Activated CD8-positive, alpha-beta T cell treated with anti-CD3 and anti-CD28 coated beads for 36 hours (primary cell): Measurements from ENCODE around the gene HLA-DQB1. TPM values are rescaled to one million over a fixed set of nuclear protein-coding genes. Genes with fewer than 3 reads are reported as not detected.
"Not testable (repeated sequence)": the region's sequence is repeated elsewhere in the genome, so short reads cannot be mapped to it uniquely, and the experiment has no call there.

Experiments used
- ATAC-seq: fragments of 200-7000 bp; cut with Tn5 transposase; one replicate; pipeline ENCODE4 v1.10.0; 2021; ENCODE audit warnings: mild to moderate bottlenecking, moderate library complexity
- CTCF ChIA-PET: fragments of 350-600 bp; sonication (Branson Sonifier 250); formaldehyde crosslinking; loops from one replicate; lab custom pipeline; 2021; ENCODE audit warnings: antibody characterized with exemption; lab: Charles Lee
- POLR2A ChIA-PET: fragments of 350-600 bp; sonication (Branson Sonifier 250); formaldehyde crosslinking; loops from one replicate; lab custom pipeline; 2021; ENCODE audit warnings: antibody characterized with exemption; lab: Charles Lee
- DNase-seq: peaks from one replicate; pipeline ENCODE4 v3.0.0-alpha.2; 2020
- H3K27ac Mint-ChIP-seq: one replicate; pipeline ENCODE4 v1.8.0; 2021; ENCODE audit warnings: mild to moderate bottlenecking, mixed read lengths
- H3K27me3 Mint-ChIP-seq: one replicate; pipeline ENCODE4 v1.8.0; 2021; ENCODE audit warnings: mixed read lengths
- H3K36me3 Mint-ChIP-seq: one replicate; pipeline ENCODE4 v1.8.0; 2021; ENCODE audit warnings: low read depth, mixed read lengths
- H3K4me1 Mint-ChIP-seq: one replicate; pipeline ENCODE4 v1.8.0; 2021; ENCODE audit warnings: low read depth, mixed read lengths
- H3K4me3 Mint-ChIP-seq: one replicate; pipeline ENCODE4 v1.8.0; 2021; ENCODE audit warnings: mild to moderate bottlenecking, moderate library complexity, mixed read lengths
- H3K9me3 Mint-ChIP-seq: one replicate; pipeline ENCODE4 v1.8.0; 2021; ENCODE audit warnings: mixed read lengths
- intact Hi-C: fragments of 100-400 bp; cut with micrococcal nuclease; formaldehyde crosslinking; loops from one replicate; pipeline ENCODE4 v1.10.0; 2022
- total RNA-seq, 2 experiments: library from RNA; stranded (reverse); gene quantifications; one replicate each; pipeline ENCODE4 v1.2.3, GENCODE V29; 2021
- TF ChIP-seq, protein P1 (sequence below): fragments of 200-600 bp; IDR thresholded peaks from one replicate; pipeline ENCODE4 v1.8.0; 2022; ENCODE audit warnings: antibody characterized with exemption, mild to moderate bottlenecking

Gene HLA-DQB1
- total RNA-seq, 2 experiments from 2014 or later = 5.3 to 6.9 TPM

DNA sequence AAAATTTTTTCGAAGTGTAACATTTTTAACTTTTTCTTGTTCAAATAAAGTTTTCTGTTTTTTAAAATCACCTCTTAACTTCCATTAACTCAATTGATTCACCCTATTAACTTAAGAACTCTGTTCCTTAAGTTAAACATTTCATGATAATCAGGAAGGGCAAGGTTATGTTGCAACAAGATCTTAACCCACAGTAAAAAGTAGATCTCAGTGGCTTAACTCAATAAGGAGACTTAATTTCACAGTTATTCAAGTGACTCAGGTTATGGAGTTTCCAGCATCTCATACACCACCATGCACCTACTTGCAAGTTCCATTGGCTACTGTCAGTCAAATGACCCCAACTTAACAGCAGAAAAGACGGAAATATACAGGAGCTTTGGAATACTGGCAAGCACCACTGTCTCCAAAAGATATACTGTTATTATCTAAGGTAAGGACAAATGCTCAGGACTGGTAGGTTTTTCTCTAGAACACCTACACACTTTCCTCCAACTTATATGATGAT is 11.2 kb downstream of the HLA-DQB1 start:
- ChIA-PET CTCF (no interaction called here), POLR2A (no interaction called here)
- DNase-seq = no peak
- Mint-ChIP-seq H3K36me3 (no peaks in the 10 kb centered on the region), H3K9me3 (peaks cover 5% of the 10 kb centered on the region), H3K27me3 (no peaks in the 10 kb centered on the region), H3K27ac (no peak overlapping the region), H3K4me1 (peaks cover 2% of the 10 kb centered on the region), H3K4me3 (no peak overlapping the region)
- TF ChIP-seq, protein P1, sequence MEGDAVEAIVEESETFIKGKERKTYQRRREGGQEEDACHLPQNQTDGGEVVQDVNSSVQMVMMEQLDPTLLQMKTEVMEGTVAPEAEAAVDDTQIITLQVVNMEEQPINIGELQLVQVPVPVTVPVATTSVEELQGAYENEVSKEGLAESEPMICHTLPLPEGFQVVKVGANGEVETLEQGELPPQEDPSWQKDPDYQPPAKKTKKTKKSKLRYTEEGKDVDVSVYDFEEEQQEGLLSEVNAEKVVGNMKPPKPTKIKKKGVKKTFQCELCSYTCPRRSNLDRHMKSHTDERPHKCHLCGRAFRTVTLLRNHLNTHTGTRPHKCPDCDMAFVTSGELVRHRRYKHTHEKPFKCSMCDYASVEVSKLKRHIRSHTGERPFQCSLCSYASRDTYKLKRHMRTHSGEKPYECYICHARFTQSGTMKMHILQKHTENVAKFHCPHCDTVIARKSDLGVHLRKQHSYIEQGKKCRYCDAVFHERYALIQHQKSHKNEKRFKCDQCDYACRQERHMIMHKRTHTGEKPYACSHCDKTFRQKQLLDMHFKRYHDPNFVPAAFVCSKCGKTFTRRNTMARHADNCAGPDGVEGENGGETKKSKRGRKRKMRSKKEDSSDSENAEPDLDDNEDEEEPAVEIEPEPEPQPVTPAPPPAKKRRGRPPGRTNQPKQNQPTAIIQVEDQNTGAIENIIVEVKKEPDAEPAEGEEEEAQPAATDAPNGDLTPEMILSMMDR = no peak
- intact Hi-C loops = no loop called here
- ATAC-seq = no peak

DNA sequence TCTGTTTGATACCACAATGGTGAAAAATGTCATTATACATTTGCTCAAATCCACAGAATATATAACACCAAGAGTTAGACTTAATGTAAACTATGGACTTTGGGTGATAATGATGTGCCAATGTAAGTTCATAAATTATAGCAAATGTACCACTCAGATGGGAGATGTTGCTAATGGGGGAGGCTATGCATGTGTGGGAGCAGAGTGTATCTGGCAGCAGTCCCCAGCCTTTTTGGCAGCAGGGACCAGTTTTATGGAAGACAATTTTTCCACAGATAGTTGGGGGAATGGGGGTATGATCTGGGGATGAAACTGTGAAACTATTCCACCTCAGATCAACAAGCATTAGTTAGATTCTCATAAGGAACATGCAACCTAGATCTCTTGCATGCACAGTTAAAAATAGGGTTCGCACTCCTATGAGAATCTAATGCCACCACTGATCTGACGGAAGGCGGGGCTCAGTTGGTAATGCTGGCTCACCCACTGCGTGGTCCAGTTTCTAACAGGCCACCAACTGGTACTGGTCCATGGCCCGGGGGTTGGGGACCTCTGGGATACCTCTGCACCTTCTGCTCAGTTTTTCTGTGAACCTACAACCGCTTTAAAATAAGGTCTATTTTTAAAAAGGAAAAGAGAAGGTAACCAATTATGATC is 21.3 kb downstream of the HLA-DQB1 start:
- Mint-ChIP-seq H3K27me3 (peaks cover under 1% of the 10 kb centered on the region), H3K36me3 (no peaks in the 10 kb centered on the region), H3K4me3 (no peak overlapping the region), H3K4me1 (peaks cover 10% of the 10 kb centered on the region), H3K27ac (no peak overlapping the region), H3K9me3 (no peaks in the 10 kb centered on the region)
- intact Hi-C loops = no loop called here
- ChIA-PET POLR2A (no interaction called here), CTCF (no interaction called here)
- TF ChIP-seq, protein P1 = no peak
- ATAC-seq = no peak
- no peak for DNase-seq

DNA sequence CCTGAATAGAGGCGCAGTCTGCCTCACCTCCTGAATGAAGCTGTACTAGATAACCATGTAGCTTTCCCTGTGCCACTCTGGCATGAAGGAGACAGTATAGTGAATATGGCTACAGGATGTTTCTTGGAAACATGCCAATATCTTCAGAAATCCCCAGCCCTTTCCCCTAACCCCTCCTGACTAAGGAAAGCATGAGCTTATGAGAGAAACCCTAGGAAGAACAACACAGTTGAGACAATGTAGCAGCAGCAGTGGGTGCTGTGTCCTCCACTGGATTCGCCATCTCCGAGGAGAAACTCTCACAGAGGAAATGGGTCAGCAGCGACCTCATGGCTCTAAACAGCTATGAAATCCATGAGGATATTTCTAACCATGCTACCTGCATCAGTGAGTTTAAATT is 22.6 kb downstream of the HLA-DQB1 start:
- TF ChIP-seq, protein P1 = no peak
- no peaks in the 10 kb centered on the region for H3K36me3 Mint-ChIP-seq
- H3K27me3 Mint-ChIP-seq = peaks cover 4% of the 10 kb centered on the region
- DNase-seq (no peak), ATAC-seq (no peak)
- H3K27ac Mint-ChIP-seq = no peak overlapping the region
- CTCF ChIA-PET = interaction anchor here (0.9 to 1.4 kb wide), 2 partner anchors 22 to 48 kb away, joined by 3 read pairs; no protein-coding TSS in a partner anchor
- POLR2A ChIA-PET = interaction anchor here (1.3 kb wide), 1 partner anchor 11 kb away, joined by 3 read pairs; no protein-coding TSS in a partner anchor
- H3K9me3 Mint-ChIP-seq = no peaks in the 10 kb centered on the region
- no peak overlapping the region for H3K4me3 Mint-ChIP-seq
- intact Hi-C loops = no loop called here
- H3K4me1 Mint-ChIP-seq = peaks cover 10% of the 10 kb centered on the region

DNA sequence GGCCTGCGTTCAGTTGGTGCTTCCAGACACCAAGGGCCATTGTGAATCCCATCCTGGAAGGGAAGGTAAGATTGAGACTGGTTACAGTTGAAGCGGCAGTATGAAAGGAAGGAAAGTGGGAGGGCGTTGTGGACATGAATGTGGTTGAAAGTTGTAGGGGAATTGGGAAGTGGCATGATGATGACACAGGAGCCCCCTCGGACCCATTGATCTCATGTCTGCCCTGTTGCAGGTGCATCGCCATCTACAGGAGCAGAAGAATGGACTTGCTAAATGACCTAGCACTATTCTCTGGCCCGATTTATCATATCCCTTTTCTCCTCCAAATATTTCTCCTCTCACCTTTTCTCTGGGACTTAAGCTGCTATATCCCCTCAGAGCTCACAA is 23.7 kb downstream of the HLA-DQB1 start:
- DNase-seq = no peak
- H3K36me3 Mint-ChIP-seq = no peaks in the 10 kb centered on the region
- TF ChIP-seq, protein P1 = no peak

DNA sequence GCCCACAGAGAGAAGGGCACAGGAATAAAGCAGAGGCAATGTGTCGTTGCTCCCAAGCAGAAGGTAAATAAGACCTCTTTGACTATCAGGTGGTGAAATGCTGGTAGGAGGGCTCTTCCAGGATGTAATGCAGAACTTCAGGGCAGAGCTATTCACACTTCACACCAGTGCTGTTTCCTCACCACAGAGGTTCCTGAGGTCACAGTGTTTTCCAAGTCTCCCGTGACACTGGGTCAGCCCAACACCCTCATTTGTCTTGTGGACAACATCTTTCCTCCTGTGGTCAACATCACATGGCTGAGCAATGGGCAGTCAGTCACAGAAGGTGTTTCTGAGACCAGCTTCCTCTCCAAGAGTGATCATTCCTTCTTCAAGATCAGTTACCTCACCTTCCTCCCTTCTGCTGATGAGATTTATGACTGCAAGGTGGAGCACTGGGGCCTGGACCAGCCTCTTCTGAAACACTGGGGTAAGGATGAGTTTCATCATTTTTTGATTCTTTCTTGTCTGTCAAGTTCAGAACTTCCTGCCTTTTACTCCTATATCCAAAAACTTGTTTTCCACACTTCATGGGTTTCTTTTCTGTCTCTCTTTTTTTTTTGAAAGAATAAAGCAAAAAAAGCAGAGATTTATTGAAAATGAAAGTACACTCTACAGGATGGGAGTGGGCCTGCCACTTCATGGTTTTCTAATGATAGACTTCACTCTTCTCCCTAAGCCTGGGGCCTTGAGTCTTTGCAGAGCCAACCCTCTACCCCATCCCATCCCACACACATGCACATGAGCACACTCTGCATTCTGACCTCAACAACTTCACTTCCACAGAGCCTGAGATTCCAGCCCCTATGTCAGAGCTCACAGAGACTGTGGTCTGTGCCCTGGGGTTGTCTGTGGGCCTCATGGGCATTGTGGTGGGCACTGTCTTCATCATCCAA is 24.4 kb downstream of the HLA-DQB1 start:
- ATAC-seq, POLR2A ChIA-PET, CTCF ChIA-PET, H3K36me3 Mint-ChIP-seq, H3K27me3 Mint-ChIP-seq, intact Hi-C loops, H3K27ac Mint-ChIP-seq, H3K9me3 Mint-ChIP-seq, H3K4me1 Mint-ChIP-seq, DNase-seq, H3K4me3 Mint-ChIP-seq: not testable (repeated sequence)

More for the DNA sequence above, 23.7 kb downstream of the HLA-DQB1 start:
- ATAC-seq = no peak
- Mint-ChIP-seq H3K27me3 (peaks cover 4% of the 10 kb centered on the region), H3K4me1 (peaks cover 10% of the 10 kb centered on the region), H3K9me3 (no peaks in the 10 kb centered on the region), H3K27ac (peak overlapping the region; percentile 36), H3K4me3 (no peak overlapping the region)
- intact Hi-C loops = no loop called here
- ChIA-PET POLR2A (no interaction called here), CTCF (interaction anchor here (0.7 kb wide), 1 partner anchor 58 kb away, joined by 3 read pairs; no protein-coding TSS in a partner anchor)
